GM21526 (cell line): Measurements from ENCODE around the gene CTDP1.

Experiments
- ATAC-seq: cut with Tn5 transposase; IDR thresholded peaks from one replicate; pipeline ENCODE4 v1.9.1; 2021; ENCODE audit warnings: moderate library complexity; ENCODE audit not compliant: unreplicated experiment, low FRiP score

Gene CTDP1

GRCh38 chr18:79697178-79697577, 17.6 kb downstream of the CTDP1 start:
- no peak for ATAC-seq

GRCh38 chr18:79697976-79698375, 18.4 kb downstream of the CTDP1 start:
- no peak for ATAC-seq

- ATAC-seq, result no peak
Observed at GRCh38 chr18:79698668-79699335, 19.2 kb downstream of the CTDP1 start.

DNA sequence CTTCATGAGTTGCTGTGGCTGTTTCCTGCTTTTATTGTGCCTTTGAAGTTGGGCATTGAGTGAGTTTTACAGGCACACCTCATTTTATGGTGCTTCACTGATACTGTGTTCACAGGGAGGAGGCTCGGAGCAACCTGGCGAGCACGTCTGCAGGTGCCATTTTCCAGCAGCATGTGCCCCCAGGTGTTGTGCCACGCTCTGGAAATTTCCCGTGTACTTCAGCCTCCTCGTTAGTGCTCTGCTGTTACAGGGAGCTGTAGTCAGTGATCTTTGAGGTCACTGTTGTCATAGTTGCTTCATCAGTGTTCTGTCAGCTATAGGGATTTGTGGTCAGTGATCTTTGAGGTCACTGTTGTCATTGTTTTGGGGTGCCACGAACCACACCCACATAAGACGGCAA, 20.1 kb downstream of the CTDP1 start:
- no peak for ATAC-seq

DNA sequence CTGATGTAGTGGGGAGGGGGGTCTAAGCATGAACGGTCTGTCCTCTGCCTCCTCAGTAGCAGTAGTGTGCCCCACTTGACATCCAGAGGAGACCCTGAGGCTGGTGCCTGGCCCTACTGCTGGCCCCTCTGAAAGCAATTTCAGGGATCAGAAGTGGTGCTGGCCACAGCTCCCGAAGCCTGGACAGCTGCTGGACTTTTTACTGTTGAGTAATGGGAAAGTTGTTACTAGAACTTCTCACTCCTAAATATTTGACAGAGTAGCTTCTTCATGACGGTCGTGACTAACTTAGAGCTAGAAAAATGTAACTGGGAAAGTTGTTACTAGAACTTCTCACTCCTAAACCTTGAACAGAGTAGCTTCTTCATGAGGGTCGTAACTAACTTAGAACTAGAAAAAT, 23.3 kb downstream of the CTDP1 start:
- ATAC-seq, result no peak

- ATAC-seq, result no peak
Observed at GRCh38 chr18:79704631-79705030, 25.0 kb downstream of the CTDP1 start.

DNA sequence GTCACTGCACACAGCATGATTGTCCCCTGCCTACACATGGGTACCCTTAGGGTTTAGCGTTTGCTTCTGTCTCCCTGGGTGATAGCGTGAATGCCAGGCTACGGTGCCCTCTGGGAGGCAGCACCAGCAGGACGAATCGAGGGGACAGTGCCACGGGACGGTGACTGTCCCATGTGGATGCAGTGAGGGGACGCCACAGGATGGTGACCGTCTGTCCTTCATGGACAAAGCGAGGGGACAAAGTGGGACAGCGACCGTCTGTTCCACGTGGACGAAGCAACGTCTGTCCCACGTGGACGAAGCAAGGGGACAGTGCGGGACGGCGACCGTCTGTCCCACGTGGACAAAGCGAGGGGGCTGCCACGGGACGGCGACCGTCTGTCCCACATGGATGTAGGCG, 25.7 kb downstream of the CTDP1 start:
- ATAC-seq, result no peak

DNA sequence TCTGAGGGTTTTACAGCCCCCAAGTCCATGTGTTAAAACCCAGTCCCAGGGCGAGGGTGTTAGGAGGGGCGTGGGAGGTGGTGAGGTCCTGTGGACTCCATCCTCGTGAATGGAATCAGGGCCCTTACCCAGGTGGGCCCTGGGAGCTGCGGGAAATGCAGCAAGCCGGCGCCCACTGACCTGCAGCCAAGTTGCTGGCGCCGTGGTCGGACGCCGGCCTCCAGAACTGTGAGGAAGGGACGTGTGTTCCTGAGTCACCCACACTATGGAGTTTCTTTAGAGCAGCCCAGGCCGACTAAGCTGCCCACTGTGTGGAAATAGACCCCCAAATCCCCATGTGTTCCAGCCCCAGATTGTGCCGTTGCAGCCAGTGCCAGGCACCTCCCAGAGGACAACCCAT, 26.4 kb downstream of the CTDP1 start:
- ATAC-seq, result no peak

- no peak for ATAC-seq
Observed at GRCh38 chr18:79706658-79707057, 27.1 kb downstream of the CTDP1 start.

- no peak for ATAC-seq
Observed at GRCh38 chr18:79707239-79707638, 27.6 kb downstream of the CTDP1 start.

DNA sequence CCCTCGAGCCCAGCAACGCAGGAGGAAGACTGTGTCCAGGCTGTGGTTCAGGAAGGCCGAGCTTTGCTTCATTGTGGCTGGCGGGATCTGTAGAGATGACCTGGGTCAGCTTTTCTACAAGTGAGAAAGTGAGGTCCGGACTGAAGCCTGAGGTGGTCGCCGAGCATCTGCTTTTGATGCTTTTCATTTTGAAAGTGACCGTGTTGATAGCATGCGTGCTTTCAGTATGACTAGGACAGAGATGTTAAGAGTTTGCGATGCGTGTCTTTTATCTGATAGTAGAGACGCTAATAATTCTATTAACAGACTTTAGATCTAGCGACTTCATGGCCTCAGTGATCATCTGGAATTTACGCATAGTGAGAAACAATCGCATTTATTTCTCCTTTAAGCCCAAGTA, 28.1 kb downstream of the CTDP1 start:
- ATAC-seq, result no peak

DNA sequence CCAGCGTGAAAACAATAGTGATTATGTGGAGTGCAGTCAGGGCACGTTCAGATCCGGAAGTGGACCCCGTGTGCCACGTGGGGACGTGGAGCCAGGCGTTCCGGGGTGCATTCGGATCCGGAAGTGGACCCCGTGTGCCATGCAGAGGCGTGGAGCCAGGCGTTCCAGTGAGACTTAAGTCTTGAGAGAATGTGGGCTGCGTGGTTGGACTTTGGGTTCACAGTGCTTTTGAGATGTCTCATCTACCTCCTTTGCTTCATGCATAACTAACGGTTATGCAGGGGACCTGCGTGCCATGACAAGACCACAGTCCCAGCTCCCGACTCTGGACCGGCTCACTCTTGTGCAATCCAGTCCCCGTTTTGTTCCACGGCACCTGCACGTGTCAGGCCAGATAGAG, 28.8 kb downstream of the CTDP1 start:
- ATAC-seq, result no peak

DNA sequence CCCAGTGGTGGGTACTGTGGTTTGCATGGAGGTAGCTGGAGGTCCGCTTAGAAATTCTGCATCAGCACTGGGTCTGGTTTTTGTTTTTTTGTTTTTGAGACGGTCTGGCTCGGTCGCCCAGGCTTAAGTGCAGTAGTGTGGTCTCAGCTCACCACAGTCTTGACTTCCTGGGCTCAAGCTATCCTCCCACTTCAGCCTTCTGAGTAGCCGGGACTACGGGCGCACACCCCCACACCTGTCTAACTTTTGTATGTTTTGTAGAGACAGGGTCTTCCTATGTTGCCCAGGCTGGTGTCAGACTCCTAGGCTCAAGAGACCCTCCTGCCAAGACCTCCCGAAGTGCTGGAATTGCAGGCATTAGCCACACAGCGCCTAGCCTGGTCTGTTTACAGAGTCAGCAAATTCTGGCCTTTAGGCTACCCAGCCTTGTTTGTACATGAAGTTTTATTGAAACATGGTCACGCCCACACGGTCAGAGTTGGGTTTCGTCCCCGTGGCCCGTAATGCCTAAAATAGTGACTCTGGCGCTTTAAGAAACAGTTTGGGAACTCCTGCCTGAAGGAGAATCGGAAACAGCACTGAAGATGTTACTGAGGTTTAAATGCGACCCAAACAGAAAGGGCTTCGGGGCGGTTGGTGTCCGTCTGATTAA, 32.7 kb downstream of the CTDP1 start:
- ATAC-seq, result no peak

GRCh38 chr18:79713341-79713740, 33.7 kb downstream of the CTDP1 start:
- ATAC-seq, result no peak

GRCh38 chr18:79714531-79715240, 35.1 kb downstream of the CTDP1 start:
- ATAC-seq, result no peak

DNA sequence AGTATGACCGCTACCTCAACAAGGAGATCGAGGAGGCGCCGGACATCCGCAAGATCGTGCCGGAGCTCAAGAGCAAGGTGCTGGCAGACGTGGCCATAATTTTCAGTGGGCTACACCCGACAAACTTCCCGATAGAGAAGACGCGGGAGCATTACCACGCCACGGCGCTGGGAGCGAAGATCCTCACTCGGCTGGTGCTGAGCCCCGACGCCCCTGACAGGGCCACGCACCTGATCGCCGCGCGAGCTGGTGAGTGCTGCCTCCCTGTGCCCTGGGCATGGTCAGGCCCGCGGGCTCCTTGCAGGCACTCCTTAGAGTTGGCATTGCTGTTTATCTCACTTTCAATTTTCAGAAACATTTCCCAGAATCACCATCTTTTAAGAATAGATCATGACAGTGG, 35.7 kb downstream of the CTDP1 start:
- no peak for ATAC-seq

- no peak for ATAC-seq
Observed at GRCh38 chr18:79717059-79717458, 37.5 kb downstream of the CTDP1 start.

GRCh38 chr18:79717555-79718074, 38.0 kb downstream of the CTDP1 start:
- ATAC-seq, result no peak

DNA sequence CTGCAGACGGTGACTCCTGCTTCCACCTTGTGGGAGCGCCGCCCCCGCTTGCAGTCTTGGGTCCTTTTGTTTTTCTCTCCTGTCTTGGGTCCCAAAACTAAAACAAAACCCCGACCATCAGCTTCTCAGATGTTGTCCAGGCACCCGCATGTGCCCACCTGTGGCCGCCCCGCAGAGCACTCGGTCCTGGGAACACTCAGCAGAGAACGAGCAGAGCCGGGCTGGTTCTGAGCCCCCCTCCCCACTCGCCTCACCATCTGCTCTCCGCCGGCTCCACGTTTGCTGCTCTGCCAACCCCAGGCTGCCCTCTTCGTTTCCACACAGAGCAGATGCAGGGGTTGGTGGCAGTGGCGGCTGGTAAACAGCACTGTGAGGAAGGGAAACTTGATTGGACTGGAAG, 38.5 kb downstream of the CTDP1 start:
- no peak for ATAC-seq

- no peak for ATAC-seq
Observed at GRCh38 chr18:79718878-79719477, 39.4 kb downstream of the CTDP1 start.
